Activated B cell treated with CpG ODN at 0.5 μM for 24 hours (primary cell): Measurements from ENCODE around the gene TEDC2. TPM values are rescaled to one million over a fixed set of nuclear protein-coding genes. Genes with fewer than 3 reads are reported as not detected.
"Not testable (repeated sequence)": the region's sequence is repeated elsewhere in the genome, so short reads cannot be mapped to it uniquely, and the experiment has no call there.

Source experiments
- ATAC-seq: fragments of 200-7000 bp; cut with Tn5 transposase; one replicate; pipeline ENCODE4 v1.10.0; 2021; ENCODE audit warnings: low read depth, mild to moderate bottlenecking, moderate library complexity
- CTCF ChIA-PET: fragments of 350-600 bp; sonication (Branson Sonifier 250); formaldehyde crosslinking; loops from one replicate; lab custom pipeline; 2021; ENCODE audit warnings: antibody characterized with exemption; lab: Charles Lee
- POLR2A ChIA-PET: fragments of 350-600 bp; sonication (Branson Sonifier 250); formaldehyde crosslinking; loops from one replicate; lab custom pipeline; 2021; ENCODE audit warnings: antibody characterized with exemption; lab: Charles Lee
- DNase-seq: peaks from one replicate; pipeline ENCODE4 v3.0.0; 2022
- H3K27ac Mint-ChIP-seq: one replicate; pipeline ENCODE4 v1.8.0; 2020; ENCODE audit warnings: mixed read lengths
- H3K27me3 Mint-ChIP-seq: one replicate; pipeline ENCODE4 v1.8.0; 2021; ENCODE audit warnings: mixed read lengths
- H3K36me3 Mint-ChIP-seq: one replicate; pipeline ENCODE4 v1.8.0; 2021; ENCODE audit warnings: low read depth, mixed read lengths
- H3K4me1 Mint-ChIP-seq: one replicate; pipeline ENCODE4 v1.8.0; 2021; ENCODE audit warnings: mixed read lengths
- H3K4me3 Mint-ChIP-seq: one replicate; pipeline ENCODE4 v1.8.0; 2020; ENCODE audit warnings: mild to moderate bottlenecking, mixed read lengths
- H3K9me3 Mint-ChIP-seq: one replicate; pipeline ENCODE4 v1.8.0; 2020; ENCODE audit warnings: mixed read lengths
- CTCF ChIP-seq: fragments of 200-600 bp; IDR thresholded peaks from one replicate; pipeline ENCODE4 v1.8.0; 2022; ENCODE audit warnings: antibody characterized with exemption, mild to moderate bottlenecking
- intact Hi-C: fragments of 100-400 bp; cut with micrococcal nuclease; formaldehyde crosslinking; loops from one replicate; pipeline ENCODE4 v1.15.1; 2024
- total RNA-seq: library from RNA; stranded (reverse); gene quantifications from 2 replicates; pipeline ENCODE4 v1.2.3, GENCODE V29; 2022

TEDC2 gene
- total RNA-seq, 1 donor from 2014 or later: 4.4 TPM

GRCh38 chr16:2477327-2477726 lies 17.4 kb downstream of the TEDC2 start:
- intact Hi-C loops: no loop called here
- H3K4me3 Mint-ChIP-seq: no peak overlapping the region
- peaks cover 4% of the 10 kb centered on the region for H3K27me3 Mint-ChIP-seq
- H3K4me1 Mint-ChIP-seq: peaks cover 17% of the 10 kb centered on the region
- DNase-seq (no peak), ATAC-seq (no peak)
- no peak for TF ChIP-seq CTCF
- H3K9me3 Mint-ChIP-seq: no peaks in the 10 kb centered on the region
- POLR2A ChIA-PET: interaction anchor here (1.1 kb wide), 1 partner anchor 18 kb away, joined by 3 read pairs; the partner anchor contains the start of gene TEDC2
- CTCF ChIA-PET: no interaction called here
- peak overlapping the region; percentile 11 for H3K27ac Mint-ChIP-seq
- H3K36me3 Mint-ChIP-seq: no peaks in the 10 kb centered on the region

- POLR2A ChIA-PET: interaction anchor here (0.6 to 1.1 kb wide), 2 partner anchors 19 to 547 kb away, joined by 3 to 5 read pairs; partner anchors contain the start of gene TEDC2
- no peaks in the 10 kb centered on the region for H3K9me3 Mint-ChIP-seq
- no peak overlapping the region for H3K4me3 Mint-ChIP-seq
- H3K27ac Mint-ChIP-seq: no peak overlapping the region
- DNase-seq (no peak), ATAC-seq (no peak)
- CTCF ChIA-PET: no interaction called here
- no peak for TF ChIP-seq CTCF
- H3K36me3 Mint-ChIP-seq: no peaks in the 10 kb centered on the region
- H3K27me3 Mint-ChIP-seq: no peaks in the 10 kb centered on the region
- intact Hi-C loops: no loop called here
- peaks cover 12% of the 10 kb centered on the region for H3K4me1 Mint-ChIP-seq
Observed at GRCh38 chr16:2478279-2478678, 18.4 kb downstream of the TEDC2 start.

DNA sequence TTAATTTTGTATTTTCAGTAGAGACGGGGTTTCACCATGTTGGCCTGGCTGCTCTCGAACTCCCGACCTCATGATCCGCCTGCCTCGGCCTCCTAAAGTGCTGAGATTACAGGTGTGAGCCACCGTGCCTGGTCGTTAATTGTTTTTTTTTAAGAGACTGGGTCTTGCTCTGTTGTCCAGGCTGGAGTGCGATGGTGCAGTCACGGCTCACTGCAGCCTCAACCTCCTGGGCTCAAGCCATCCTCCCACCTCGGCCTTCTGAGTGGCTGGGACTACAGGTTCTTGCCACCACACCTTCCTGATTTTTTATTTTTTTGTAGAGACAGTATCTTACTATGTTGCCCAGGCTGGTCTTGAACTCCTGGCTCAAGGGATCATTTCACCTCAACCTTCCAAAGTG lies 20.1 kb downstream of the TEDC2 start:
- H3K9me3 Mint-ChIP-seq, H3K27ac Mint-ChIP-seq, H3K36me3 Mint-ChIP-seq, CTCF ChIA-PET, ATAC-seq, DNase-seq, POLR2A ChIA-PET, H3K27me3 Mint-ChIP-seq, intact Hi-C loops, H3K4me3 Mint-ChIP-seq: not testable (repeated sequence)
- H3K4me1 Mint-ChIP-seq: peaks cover 10% of the 10 kb centered on the region

DNA sequence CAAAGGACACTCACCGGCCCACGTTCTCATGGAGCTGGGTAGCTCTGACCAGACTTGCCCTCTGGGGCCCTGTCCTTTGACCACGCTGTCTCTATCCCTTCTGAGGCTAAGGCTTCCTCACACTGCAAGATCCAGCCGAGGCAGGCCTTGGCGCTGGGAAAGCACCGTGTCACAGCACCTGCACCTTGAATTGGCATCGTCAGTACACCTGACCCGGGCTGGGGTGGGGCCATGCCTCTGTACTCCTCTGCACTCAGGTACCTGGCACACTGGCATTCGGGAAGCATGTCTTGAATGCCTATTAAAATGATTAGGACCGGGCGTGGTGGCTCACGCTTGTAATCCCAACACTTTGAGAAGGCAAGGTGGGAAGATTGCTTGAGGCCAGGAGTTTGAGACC lies 21.0 kb downstream of the TEDC2 start:
- no peaks in the 10 kb centered on the region for H3K27me3 Mint-ChIP-seq
- no peak overlapping the region for H3K4me3 Mint-ChIP-seq
- H3K27ac Mint-ChIP-seq: no peak overlapping the region
- ATAC-seq: no peak
- intact Hi-C loops: no loop called here
- DNase-seq: no peak
- ChIA-PET POLR2A (interaction anchor here (0.5 kb wide), 1 partner anchor 42 kb away, joined by 3 read pairs; no protein-coding TSS in a partner anchor), CTCF (no interaction called here)
- H3K36me3 Mint-ChIP-seq: no peaks in the 10 kb centered on the region
- H3K4me1 Mint-ChIP-seq: peaks cover 8% of the 10 kb centered on the region
- no peaks in the 10 kb centered on the region for H3K9me3 Mint-ChIP-seq
- TF ChIP-seq CTCF: no peak

DNA sequence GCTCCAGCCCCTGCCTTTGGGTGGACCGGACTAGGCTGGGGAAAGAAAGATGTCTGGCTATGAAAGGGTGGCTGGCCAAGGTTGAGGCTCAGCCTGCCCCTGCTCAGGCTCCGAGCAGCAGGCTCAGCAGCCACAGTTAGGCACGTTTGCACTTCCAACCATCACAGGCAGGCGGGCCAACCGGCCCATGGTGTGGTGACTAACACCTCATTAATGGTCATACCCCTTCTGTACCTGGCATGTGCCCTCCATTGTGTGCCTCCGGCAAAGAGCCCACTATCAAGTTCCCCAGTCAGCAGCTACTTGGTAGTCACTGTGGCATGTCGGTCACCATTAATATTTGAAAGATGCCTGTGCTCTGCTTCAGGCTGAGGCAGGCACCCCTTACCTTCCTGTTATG lies 21.8 kb downstream of the TEDC2 start:
- CTCF ChIA-PET: no interaction called here

More for the DNA sequence above, 21.8 kb downstream of the TEDC2 start:
- TF ChIP-seq CTCF: no peak
- POLR2A ChIA-PET: no interaction called here
- no peaks in the 10 kb centered on the region for H3K9me3 Mint-ChIP-seq
- no peak for DNase-seq
- ATAC-seq: no peak
- H3K4me1 Mint-ChIP-seq: peaks cover 13% of the 10 kb centered on the region
- H3K4me3 Mint-ChIP-seq: no peak overlapping the region
- no peak overlapping the region for H3K27ac Mint-ChIP-seq
- no peaks in the 10 kb centered on the region for H3K36me3 Mint-ChIP-seq
- no peaks in the 10 kb centered on the region for H3K27me3 Mint-ChIP-seq
- intact Hi-C loops: no loop called here
